Measurements from ENCODE around the gene SFRP5. TPM values are rescaled to one million over a fixed set of nuclear protein-coding genes. Genes with fewer than 3 reads are reported as not detected.

SFRP5 gene
- total RNA-seq, 1 donor from 2014 or later: not detected

- H3K36me3 Mint-ChIP-seq (ENCODE audit: unreplicated experiment): no peaks in the 10 kb centered on the region
- H3K27ac Mint-ChIP-seq (ENCODE audit: unreplicated experiment): no peak overlapping the region
- peaks cover 11% of the 10 kb centered on the region for H3K9me3 Mint-ChIP-seq (ENCODE audit: unreplicated experiment)
- DNase-seq (ENCODE audit: extremely low spot score, unreplicated experiment): no peak
- peaks cover 2% of the 10 kb centered on the region for H3K4me1 Mint-ChIP-seq (ENCODE audit: unreplicated experiment)
- TF ChIP-seq CTCF (IDR thresholded peaks at IDR 0.05): no peak
- H3K27me3 Mint-ChIP-seq (ENCODE audit: unreplicated experiment): peaks cover 55% of the 10 kb centered on the region
- H3K4me3 Mint-ChIP-seq (ENCODE audit: unreplicated experiment): no peak overlapping the region
These were observed 24.1 kb upstream of the SFRP5 start for GRCh38 chr10:97795886-97796285.

- Mint-ChIP-seq H3K4me3 (ENCODE audit: unreplicated experiment) (no peak overlapping the region), H3K27ac (ENCODE audit: unreplicated experiment) (no peak overlapping the region), H3K36me3 (ENCODE audit: unreplicated experiment) (no peaks in the 10 kb centered on the region), H3K27me3 (ENCODE audit: unreplicated experiment) (peaks cover 32% of the 10 kb centered on the region), H3K9me3 (ENCODE audit: unreplicated experiment) (no peaks in the 10 kb centered on the region), H3K4me1 (ENCODE audit: unreplicated experiment) (peaks cover 2% of the 10 kb centered on the region)
- TF ChIP-seq CTCF (IDR thresholded peaks at IDR 0.05): peak; percentile 96
- peak; percentile 88 for DNase-seq (ENCODE audit: extremely low spot score, unreplicated experiment)
These were observed 20.3 kb upstream of the SFRP5 start for GRCh38 chr10:97791824-97792721.

GRCh38 chr10:97789770-97790397 is 18.1 kb upstream of the SFRP5 start:
- DNase-seq (ENCODE audit: extremely low spot score, unreplicated experiment): no peak
- H3K4me1 Mint-ChIP-seq (ENCODE audit: unreplicated experiment): peaks cover 2% of the 10 kb centered on the region
- no peaks in the 10 kb centered on the region for H3K9me3 Mint-ChIP-seq (ENCODE audit: unreplicated experiment)
- no peaks in the 10 kb centered on the region for H3K36me3 Mint-ChIP-seq (ENCODE audit: unreplicated experiment)
- H3K27me3 Mint-ChIP-seq (ENCODE audit: unreplicated experiment): peaks cover 28% of the 10 kb centered on the region
- no peak overlapping the region for H3K4me3 Mint-ChIP-seq (ENCODE audit: unreplicated experiment)
- no peak overlapping the region for H3K27ac Mint-ChIP-seq (ENCODE audit: unreplicated experiment)
- no peak for TF ChIP-seq CTCF (IDR thresholded peaks at IDR 0.05)

DNA sequence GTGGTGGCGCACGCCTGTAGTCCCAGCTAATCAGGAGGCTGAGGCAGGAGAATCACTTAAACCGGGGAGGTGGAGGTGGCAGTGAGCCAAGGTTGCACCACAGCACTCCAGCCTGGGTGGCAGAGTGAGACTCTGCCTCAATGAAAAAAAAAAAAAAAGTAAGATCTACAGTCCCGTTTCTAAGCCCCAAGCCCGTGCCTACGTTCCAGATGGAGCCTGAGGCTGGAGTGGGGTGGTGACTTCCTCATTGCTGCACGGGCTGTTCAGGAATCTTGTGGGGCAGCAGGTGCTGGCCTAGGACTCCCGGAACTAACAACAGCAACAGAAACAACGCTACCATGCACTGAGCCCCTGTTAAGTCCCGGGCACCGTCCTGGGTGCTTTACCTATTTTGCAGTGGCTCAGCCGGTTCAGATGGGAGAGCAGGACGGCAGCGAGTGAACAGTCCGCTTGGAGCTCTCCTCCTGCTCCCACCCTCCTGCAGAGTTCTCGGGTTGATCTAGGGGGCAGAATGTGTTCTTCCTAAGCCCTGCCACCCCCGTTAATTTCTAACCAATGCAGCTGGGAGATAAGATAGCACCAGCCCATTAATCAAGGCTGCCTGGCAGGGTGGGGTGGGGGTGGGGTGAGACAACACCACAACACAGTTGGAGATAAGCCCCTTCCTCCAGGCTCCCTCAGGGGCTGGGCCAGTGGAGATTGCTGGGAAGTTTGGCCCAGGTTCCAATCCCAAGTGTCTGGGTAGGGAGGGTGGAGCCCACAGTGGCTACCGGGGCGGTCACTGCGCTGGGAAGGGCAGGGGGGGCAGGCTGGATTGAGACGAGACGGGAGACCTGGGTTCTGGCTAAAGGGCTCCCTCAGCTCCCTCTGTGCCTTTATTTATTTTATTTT is 17.0 kb upstream of the SFRP5 start:
- no peaks in the 10 kb centered on the region for H3K36me3 Mint-ChIP-seq (ENCODE audit: unreplicated experiment)
- no peak for DNase-seq (ENCODE audit: extremely low spot score, unreplicated experiment)
- no peak for TF ChIP-seq CTCF (IDR thresholded peaks at IDR 0.05)
- H3K9me3 Mint-ChIP-seq (ENCODE audit: unreplicated experiment): no peaks in the 10 kb centered on the region
- H3K27ac Mint-ChIP-seq (ENCODE audit: unreplicated experiment): no peak overlapping the region
- H3K27me3 Mint-ChIP-seq (ENCODE audit: unreplicated experiment): peaks cover 24% of the 10 kb centered on the region
- peaks cover 2% of the 10 kb centered on the region for H3K4me1 Mint-ChIP-seq (ENCODE audit: unreplicated experiment)
- no peak overlapping the region for H3K4me3 Mint-ChIP-seq (ENCODE audit: unreplicated experiment)
